HL-60 (cell line): ENCODE measurements around the gene NSUN2.

ENCODE experiments used
- DNase-seq, 2 experiments: peaks; one replicate each; pipeline ENCODE4 v3.0.0-alpha.2; 2010 to 2020; ENCODE audit warnings: low read depth in 1 of 2, low spot score in 1 of 2
- H3K27ac ChIP-seq: fragments of 250-450 bp; sonication (Bioruptor Pico); replicated peaks from 2 replicates; pipeline ENCODE4 v1.5.1; 2020; ENCODE audit warnings: mild to moderate bottlenecking, moderate library complexity
- H3K27me3 ChIP-seq: fragments of 250-450 bp; sonication (Bioruptor Pico); 2 replicates; pipeline ENCODE4 v1.5.1; 2021; ENCODE audit warnings: mild to moderate bottlenecking, moderate library complexity; ENCODE audit not compliant: insufficient read depth, poor library complexity, severe bottlenecking
- H3K4me3 ChIP-seq: replicated peaks from 2 replicates; pipeline ENCODE4 v1.5.1; 2011; ENCODE audit warnings: mild to moderate bottlenecking, control low read depth, low read length; ENCODE audit not compliant: insufficient read depth
- GABPA ChIP-seq: IDR thresholded peaks from 2 replicates; pipeline ENCODE4 v1.6.1; 2012; ENCODE audit warnings: low read depth
- POLR2AphosphoS5 ChIP-seq: IDR thresholded peaks from 2 replicates; pipeline ENCODE4 v1.6.1; 2012; ENCODE audit warnings: low read depth
- SPI1 ChIP-seq: IDR thresholded peaks from 2 replicates; pipeline ENCODE4 v1.6.1; 2012; ENCODE audit warnings: low read depth, mild to moderate bottlenecking, borderline replicate concordance
- TF ChIP-seq, protein P1 (sequence below): IDR thresholded peaks from one replicate; pipeline ENCODE4 v1.5.1; 2011; ENCODE audit warnings: low read length, control low read depth, inconsistent platforms; ENCODE audit not compliant: insufficient read depth
- TF ChIP-seq, protein P2 (sequence below): IDR thresholded peaks from 2 replicates; pipeline ENCODE4 v1.6.1; 2012; ENCODE audit warnings: low read depth; ENCODE audit not compliant: insufficient replicate concordance

NSUN2 gene

DNA sequence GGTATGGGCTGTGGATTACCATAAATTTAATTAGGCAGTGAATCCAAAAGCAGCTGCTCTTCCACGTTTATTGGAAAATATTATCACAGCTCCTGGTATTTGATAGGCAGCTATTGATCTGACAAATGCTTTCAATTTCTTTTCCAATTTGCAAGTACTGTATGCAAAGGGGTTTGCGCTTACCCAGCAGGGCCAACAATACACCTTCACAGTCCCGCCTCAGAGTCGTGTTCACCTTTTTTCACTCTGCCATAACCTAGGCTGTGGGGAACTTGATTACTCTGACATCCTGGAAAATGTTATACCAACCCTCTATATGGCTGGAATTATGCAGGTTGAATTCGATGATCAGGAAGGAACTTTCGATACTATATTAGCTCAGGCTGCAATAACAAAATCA is 48.1 kb upstream of the NSUN2 start:
- H3K27me3 ChIP-seq = no peaks in the 10 kb centered on the region
- no peak overlapping the region for H3K4me3 ChIP-seq
- DNase-seq = no peak
- no peak overlapping the region for H3K27ac ChIP-seq
- no peak for TF ChIP-seq POLR2AphosphoS5
- TF ChIP-seq, protein P1, sequence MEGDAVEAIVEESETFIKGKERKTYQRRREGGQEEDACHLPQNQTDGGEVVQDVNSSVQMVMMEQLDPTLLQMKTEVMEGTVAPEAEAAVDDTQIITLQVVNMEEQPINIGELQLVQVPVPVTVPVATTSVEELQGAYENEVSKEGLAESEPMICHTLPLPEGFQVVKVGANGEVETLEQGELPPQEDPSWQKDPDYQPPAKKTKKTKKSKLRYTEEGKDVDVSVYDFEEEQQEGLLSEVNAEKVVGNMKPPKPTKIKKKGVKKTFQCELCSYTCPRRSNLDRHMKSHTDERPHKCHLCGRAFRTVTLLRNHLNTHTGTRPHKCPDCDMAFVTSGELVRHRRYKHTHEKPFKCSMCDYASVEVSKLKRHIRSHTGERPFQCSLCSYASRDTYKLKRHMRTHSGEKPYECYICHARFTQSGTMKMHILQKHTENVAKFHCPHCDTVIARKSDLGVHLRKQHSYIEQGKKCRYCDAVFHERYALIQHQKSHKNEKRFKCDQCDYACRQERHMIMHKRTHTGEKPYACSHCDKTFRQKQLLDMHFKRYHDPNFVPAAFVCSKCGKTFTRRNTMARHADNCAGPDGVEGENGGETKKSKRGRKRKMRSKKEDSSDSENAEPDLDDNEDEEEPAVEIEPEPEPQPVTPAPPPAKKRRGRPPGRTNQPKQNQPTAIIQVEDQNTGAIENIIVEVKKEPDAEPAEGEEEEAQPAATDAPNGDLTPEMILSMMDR = no peak
- TF ChIP-seq SPI1 = no peak
- TF ChIP-seq, protein P2, sequence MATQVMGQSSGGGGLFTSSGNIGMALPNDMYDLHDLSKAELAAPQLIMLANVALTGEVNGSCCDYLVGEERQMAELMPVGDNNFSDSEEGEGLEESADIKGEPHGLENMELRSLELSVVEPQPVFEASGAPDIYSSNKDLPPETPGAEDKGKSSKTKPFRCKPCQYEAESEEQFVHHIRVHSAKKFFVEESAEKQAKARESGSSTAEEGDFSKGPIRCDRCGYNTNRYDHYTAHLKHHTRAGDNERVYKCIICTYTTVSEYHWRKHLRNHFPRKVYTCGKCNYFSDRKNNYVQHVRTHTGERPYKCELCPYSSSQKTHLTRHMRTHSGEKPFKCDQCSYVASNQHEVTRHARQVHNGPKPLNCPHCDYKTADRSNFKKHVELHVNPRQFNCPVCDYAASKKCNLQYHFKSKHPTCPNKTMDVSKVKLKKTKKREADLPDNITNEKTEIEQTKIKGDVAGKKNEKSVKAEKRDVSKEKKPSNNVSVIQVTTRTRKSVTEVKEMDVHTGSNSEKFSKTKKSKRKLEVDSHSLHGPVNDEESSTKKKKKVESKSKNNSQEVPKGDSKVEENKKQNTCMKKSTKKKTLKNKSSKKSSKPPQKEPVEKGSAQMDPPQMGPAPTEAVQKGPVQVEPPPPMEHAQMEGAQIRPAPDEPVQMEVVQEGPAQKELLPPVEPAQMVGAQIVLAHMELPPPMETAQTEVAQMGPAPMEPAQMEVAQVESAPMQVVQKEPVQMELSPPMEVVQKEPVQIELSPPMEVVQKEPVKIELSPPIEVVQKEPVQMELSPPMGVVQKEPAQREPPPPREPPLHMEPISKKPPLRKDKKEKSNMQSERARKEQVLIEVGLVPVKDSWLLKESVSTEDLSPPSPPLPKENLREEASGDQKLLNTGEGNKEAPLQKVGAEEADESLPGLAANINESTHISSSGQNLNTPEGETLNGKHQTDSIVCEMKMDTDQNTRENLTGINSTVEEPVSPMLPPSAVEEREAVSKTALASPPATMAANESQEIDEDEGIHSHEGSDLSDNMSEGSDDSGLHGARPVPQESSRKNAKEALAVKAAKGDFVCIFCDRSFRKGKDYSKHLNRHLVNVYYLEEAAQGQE = no peak
- no peak for TF ChIP-seq GABPA

GRCh38 chr5:6678385-6678784 is 45.5 kb upstream of the NSUN2 start:
- TF ChIP-seq SPI1 (no peak), GABPA (no peak), POLR2AphosphoS5 (no peak)
- TF ChIP-seq, protein P1 = no peak
- TF ChIP-seq, protein P2 = no peak
- H3K4me3 ChIP-seq = no peak overlapping the region
- no peak for DNase-seq
- no peaks in the 10 kb centered on the region for H3K27me3 ChIP-seq
- H3K27ac ChIP-seq = no peak overlapping the region

- no peak for DNase-seq
- TF ChIP-seq SPI1 = no peak
- TF ChIP-seq POLR2AphosphoS5 = no peak
- TF ChIP-seq, protein P2 = no peak
- TF ChIP-seq, protein P1 = no peak
- no peak for TF ChIP-seq GABPA
- Histone ChIP-seq H3K27ac (no peak overlapping the region), H3K4me3 (no peak overlapping the region), H3K27me3 (no peaks in the 10 kb centered on the region)
Measured at GRCh38 chr5:6676702-6677101, 43.9 kb upstream of the NSUN2 start.
